Retina (tissue), 1 donor: ENCODE measurements around the gene IQCK.

Source experiments
- DNase-seq: peaks from one replicate; pipeline ENCODE4 v3.0.0-alpha.2; 2016

Gene IQCK

DNA sequence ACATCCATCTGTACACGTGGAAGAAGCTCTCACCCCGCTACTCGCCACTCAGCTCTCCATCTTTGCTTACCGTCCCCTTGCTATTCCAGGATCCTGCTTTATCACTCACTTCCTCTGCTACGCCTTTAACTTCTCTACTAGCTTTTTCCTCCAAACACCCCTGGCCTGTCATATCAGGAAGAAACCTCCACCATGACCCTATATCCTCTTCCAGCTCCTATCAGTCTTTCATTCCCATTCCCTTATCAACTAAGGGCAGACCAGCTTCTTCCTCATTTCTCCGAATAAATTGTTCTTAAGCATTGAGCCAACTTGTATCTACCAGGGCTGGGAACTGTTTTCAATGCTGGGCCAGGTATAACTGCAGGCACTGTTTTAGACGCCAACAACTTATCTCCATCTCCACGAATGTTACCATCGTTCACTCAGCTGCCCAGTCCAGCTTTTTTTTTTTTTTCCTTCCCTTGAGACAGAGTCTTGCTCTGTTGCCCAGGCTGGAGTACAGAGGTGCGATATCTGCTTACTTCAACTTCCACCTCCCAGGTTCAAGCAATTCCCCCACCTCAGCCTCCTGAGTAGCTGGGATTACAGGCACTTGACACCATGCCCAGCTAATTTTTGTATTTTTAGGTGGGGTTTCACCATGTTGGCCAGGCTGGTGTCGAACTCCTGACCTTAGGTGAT is 4.3 kb downstream of the IQCK start:
- DNase-seq, result no peak

DNA sequence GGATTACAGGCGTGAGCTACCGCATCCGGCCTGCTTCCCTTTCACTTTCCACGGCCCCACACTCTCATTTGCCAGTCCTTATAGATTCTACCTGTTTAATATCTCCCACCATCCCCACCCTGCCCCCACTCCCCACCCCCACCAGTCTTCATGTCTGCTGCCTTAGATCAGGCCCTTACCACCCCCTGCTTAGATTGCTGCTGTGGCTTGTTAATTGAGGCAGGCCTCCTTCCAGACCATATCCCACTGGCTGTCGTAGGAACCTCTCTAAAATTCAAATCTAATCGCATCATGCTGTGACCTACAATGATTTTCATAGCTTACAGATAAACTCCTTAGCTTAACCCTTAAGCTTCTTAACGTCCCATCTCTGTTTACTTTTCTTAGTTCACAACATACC is 4.9 kb downstream of the IQCK start:
- DNase-seq, result no peak

- no peak for DNase-seq
These were observed 10.5 kb downstream of the IQCK start for GRCh38 chr16:19728636-19728965.

- DNase-seq, result no peak
These were observed 15.5 kb downstream of the IQCK start for GRCh38 chr16:19733551-19733950.

GRCh38 chr16:19735074-19735867 is 17.2 kb downstream of the IQCK start:
- no peak for DNase-seq

- DNase-seq, result no peak
These were observed 19.4 kb downstream of the IQCK start for GRCh38 chr16:19737306-19738038.

GRCh38 chr16:19741354-19741753 is 23.3 kb downstream of the IQCK start:
- DNase-seq, result no peak

DNA sequence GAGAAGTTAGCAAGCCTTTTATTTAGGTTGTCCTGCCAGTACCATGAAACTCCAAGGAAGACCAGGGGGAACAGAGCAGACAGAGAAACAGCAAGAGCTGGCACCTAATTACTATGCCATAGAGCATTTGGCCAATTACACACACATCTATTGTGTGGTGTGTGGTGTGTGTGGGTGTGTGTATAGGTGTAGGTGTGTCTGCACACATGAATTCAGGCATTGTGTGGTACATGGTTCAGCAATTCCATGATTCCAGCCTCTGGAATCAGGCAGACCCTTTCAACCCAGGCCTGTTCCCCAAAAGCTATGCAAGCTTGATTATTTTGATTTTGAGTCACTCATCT is 25.7 kb downstream of the IQCK start:
- no peak for DNase-seq

GRCh38 chr16:19744670-19745069 is 26.6 kb downstream of the IQCK start:
- DNase-seq, result no peak

- no peak for DNase-seq
These were observed 27.4 kb downstream of the IQCK start for GRCh38 chr16:19745286-19746010.

DNA sequence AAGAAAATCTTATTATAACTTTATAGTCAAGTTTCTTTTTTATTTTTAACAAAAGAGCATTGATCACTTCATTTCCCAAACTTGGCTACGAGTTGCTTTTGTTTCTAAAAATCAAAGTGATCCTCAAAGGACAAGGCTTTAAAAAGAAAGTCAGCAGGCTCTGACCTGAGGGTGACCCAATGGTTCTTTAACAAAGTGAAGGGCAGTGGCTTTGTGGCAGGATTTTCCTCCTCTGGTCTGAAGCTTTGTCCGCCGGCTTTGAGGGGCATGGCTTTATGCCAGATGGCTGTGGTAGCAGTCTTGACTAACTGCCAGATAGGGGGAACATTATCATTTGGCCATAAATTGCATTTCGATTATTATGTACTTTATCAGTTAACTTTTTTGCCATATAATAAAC is 28.5 kb downstream of the IQCK start:
- DNase-seq, result no peak

DNA sequence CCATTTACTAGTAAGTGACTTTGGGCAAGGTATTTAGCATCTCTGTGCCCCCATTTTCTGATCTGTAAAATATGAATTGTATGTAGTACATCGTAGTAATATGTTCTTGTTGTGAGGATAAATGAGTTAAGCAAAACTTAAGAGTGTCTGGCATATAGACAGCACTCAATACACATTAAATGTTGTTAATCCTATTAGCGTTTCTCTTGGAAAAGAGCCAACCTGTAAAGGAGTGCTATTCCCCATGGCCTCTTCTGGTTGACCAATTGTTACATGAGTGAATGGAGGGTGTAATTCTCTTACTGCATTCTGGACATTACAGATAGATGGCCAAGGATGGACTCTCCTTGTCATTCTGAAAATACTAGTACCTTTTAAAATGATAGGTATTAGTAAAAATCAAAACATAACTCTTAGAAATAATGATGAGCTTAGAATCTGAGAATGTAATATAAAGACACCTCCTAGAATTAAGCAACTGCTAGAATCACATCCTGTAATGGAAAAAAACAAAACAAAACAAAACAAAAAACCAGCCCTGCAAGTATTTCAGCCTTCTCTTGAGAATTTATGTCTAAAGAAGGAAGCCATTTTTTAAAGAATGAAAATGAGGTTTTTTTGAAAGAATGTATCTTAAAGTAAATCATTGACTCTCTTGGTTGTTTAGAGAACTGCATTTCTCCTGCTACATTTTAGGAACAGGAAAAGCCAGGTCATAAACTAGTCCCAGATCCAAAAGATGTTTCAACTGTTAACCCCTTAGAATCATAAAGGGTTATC is 30.5 kb downstream of the IQCK start:
- DNase-seq, result no peak

GRCh38 chr16:19749571-19750080 is 31.6 kb downstream of the IQCK start:
- no peak for DNase-seq

DNA sequence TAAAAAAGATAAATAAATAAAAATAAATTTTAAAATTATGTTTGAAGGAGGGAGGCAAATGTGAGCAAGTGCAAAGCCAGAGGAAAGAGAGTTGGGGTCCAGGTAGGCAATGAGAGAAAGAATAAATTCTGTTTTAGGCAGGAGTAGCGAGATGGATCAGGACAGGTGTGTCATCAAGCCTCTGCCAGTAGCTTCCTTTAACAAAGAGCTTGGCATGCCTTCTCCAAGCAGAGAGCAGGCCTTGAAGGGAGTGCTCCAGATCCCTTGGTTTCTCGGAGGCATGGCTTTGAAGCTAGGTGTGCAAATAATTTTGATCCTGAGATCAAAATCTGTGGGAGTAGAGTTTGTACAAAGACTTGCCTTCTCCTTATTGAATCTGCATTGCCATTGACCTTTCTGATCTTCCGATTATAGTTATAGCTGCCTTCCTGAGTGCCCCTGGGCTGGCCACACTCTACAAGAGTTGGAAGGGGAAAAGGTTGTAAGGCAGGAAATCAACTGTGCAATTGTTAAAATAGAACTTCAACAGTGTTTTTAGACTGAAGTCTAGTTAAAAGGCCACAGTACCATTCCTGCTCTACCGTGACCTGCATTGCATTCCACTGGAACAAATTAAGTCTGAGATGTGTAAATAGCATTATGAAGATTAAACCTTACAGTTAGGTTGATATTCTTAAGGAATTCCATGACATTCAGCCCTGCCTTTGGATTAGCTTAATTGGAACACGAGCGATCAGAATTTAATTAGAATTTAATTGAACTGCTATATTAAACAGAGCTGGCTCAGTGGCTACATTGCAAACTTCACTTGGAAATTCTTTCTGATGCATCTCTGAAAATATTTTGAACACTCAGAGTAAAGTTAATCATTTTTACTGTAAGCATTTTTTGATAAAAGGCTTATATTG is 33.7 kb downstream of the IQCK start:
- no peak for DNase-seq

- DNase-seq, result no peak
These were observed 36.0 kb downstream of the IQCK start for GRCh38 chr16:19753815-19754643.

- no peak for DNase-seq
These were observed 36.6 kb downstream of the IQCK start for GRCh38 chr16:19754644-19755036.

GRCh38 chr16:19755268-19755667 is 37.2 kb downstream of the IQCK start:
- DNase-seq, result no peak

DNA sequence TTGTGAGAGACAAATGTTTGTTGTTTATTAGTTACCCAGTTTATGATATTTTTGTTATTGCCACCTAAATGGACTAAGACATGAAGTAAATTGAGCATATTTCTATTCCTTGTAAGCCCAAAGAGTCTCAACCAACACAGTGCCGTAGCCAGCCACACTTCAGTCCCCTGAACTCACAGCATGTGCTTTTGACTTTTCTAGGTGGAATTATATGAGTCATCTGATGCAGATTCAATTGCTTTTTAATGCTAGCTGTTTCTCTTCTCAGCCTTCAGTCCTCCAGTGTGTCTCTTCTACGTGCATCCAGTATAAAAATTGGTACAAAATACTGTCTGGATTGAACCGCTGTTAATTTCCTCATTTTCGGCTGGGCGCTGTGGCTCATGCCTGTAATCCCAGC is 39.0 kb downstream of the IQCK start:
- no peak for DNase-seq

- no peak for DNase-seq
These were observed 39.9 kb downstream of the IQCK start for GRCh38 chr16:19757762-19758595.
